ENCODE results near the gene UBE2E3.

The UBE2E3 gene

DNA sequence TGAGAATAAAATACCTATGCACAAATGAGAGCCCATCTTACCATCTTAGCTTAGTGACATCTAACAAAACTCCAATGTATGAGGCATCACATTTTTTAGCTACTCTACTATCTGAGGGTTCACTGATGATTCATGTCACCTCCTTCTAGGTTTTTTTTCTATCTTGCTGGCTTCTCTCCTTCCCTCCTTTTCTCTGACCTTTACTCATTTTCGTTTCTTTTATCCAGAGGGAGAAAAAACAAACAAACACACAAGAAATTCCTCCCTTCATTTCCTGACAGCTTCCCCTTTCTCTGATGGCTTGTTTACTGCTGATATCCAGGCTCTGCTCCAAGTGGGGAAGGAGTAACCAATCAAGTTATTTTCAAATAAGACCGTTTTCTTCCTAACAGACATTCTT, 115.1 kb downstream of the UBE2E3 start:
- Histone ChIP-seq H3K4me1 (ENCODE audit: control insufficient read depth, low read depth, low read length) (no peaks in the 10 kb centered on the region), H3K27me3 (ENCODE audit: control insufficient read depth, insufficient read depth, low read length) (no peaks in the 10 kb centered on the region), H3K27ac (ENCODE audit: low read length) (no peak overlapping the region), H3K36me3 (ENCODE audit: control insufficient read depth, low read depth, low read length) (no peaks in the 10 kb centered on the region), H3K9ac (ENCODE audit: low read length) (no peak overlapping the region), H3K4me3 (ENCODE audit: low read length) (no peak overlapping the region), H3K9me3 (ENCODE audit: control insufficient read depth, low read depth, low read length) (no peaks in the 10 kb centered on the region)

- Histone ChIP-seq H3K4me1 (ENCODE audit: control insufficient read depth, low read depth, low read length) (peaks cover 19% of the 10 kb centered on the region), H3K9ac (ENCODE audit: low read length) (no peak overlapping the region), H3K4me3 (ENCODE audit: low read length) (no peak overlapping the region), H3K27ac (ENCODE audit: low read length) (no peak overlapping the region), H3K27me3 (ENCODE audit: control insufficient read depth, insufficient read depth, low read length) (no peaks in the 10 kb centered on the region), H3K9me3 (ENCODE audit: control insufficient read depth, low read depth, low read length) (no peaks in the 10 kb centered on the region), H3K36me3 (ENCODE audit: control insufficient read depth, low read depth, low read length) (no peaks in the 10 kb centered on the region)
Measured at GRCh38 chr2:181103659-181104058, 123.3 kb downstream of the UBE2E3 start.

DNA sequence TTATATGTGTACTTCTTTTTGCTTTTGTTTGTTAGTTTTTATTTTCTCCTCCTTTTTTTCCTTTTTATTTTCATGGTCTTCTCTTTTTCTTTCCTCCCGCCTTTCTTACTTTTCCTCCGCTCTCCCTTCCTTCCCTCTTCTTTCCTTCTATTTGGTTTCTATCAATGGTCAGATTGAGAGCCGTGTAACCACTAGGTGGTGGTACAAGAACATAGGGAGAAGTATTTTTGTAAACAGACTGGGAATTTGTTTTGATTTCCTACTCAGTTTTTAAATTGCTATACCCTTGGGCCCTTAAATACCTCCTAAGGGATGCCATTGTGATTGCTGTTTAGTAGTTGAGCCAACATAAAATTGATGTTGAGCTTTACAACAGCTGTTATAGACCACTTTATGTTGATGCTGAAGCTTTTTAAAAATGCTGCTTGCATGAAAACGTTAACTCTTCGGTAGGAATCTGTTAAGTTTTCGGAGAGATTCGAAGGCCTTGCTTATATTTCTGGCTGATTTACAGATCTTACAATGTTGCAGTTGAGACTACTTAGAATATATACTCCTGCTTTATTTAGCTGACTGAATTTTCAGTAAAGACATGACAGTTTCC, 124.2 kb downstream of the UBE2E3 start:
- Histone ChIP-seq H3K4me1 (ENCODE audit: control insufficient read depth, low read depth, low read length) (peaks cover 19% of the 10 kb centered on the region), H3K9me3 (ENCODE audit: control insufficient read depth, low read depth, low read length) (no peaks in the 10 kb centered on the region), H3K27me3 (ENCODE audit: control insufficient read depth, insufficient read depth, low read length) (no peaks in the 10 kb centered on the region), H3K4me3 (ENCODE audit: low read length) (no peak overlapping the region), H3K27ac (ENCODE audit: low read length) (no peak overlapping the region), H3K9ac (ENCODE audit: low read length) (no peak overlapping the region), H3K36me3 (ENCODE audit: control insufficient read depth, low read depth, low read length) (no peaks in the 10 kb centered on the region)

GRCh38 chr2:181105562-181105961, 125.2 kb downstream of the UBE2E3 start:
- Histone ChIP-seq H3K9ac (ENCODE audit: low read length) (no peak overlapping the region), H3K4me3 (ENCODE audit: low read length) (no peak overlapping the region), H3K27me3 (ENCODE audit: control insufficient read depth, insufficient read depth, low read length) (no peaks in the 10 kb centered on the region), H3K27ac (ENCODE audit: low read length) (no peak overlapping the region), H3K36me3 (ENCODE audit: control insufficient read depth, low read depth, low read length) (no peaks in the 10 kb centered on the region), H3K4me1 (ENCODE audit: control insufficient read depth, low read depth, low read length) (peaks cover 19% of the 10 kb centered on the region), H3K9me3 (ENCODE audit: control insufficient read depth, low read depth, low read length) (no peaks in the 10 kb centered on the region)

- Histone ChIP-seq H3K27me3 (ENCODE audit: control insufficient read depth, insufficient read depth, low read length) (no peaks in the 10 kb centered on the region), H3K9me3 (ENCODE audit: control insufficient read depth, low read depth, low read length) (no peaks in the 10 kb centered on the region), H3K27ac (ENCODE audit: low read length) (no peak overlapping the region), H3K4me1 (ENCODE audit: control insufficient read depth, low read depth, low read length) (peaks cover 19% of the 10 kb centered on the region), H3K4me3 (ENCODE audit: low read length) (no peak overlapping the region), H3K36me3 (ENCODE audit: control insufficient read depth, low read depth, low read length) (no peaks in the 10 kb centered on the region), H3K9ac (ENCODE audit: low read length) (no peak overlapping the region)
Measured at GRCh38 chr2:181106229-181106628, 125.8 kb downstream of the UBE2E3 start.

- peaks cover 19% of the 10 kb centered on the region for H3K4me1 ChIP-seq (ENCODE audit: control insufficient read depth, low read depth, low read length)
- H3K9me3 ChIP-seq (ENCODE audit: control insufficient read depth, low read depth, low read length) = no peaks in the 10 kb centered on the region
- H3K4me3 ChIP-seq (ENCODE audit: low read length) = no peak overlapping the region
- no peaks in the 10 kb centered on the region for H3K36me3 ChIP-seq (ENCODE audit: control insufficient read depth, low read depth, low read length)
- H3K27me3 ChIP-seq (ENCODE audit: control insufficient read depth, insufficient read depth, low read length) = no peaks in the 10 kb centered on the region
- no peak overlapping the region for H3K27ac ChIP-seq (ENCODE audit: low read length)
- H3K9ac ChIP-seq (ENCODE audit: low read length) = no peak overlapping the region
Measured at GRCh38 chr2:181106789-181107627, 126.6 kb downstream of the UBE2E3 start.

DNA sequence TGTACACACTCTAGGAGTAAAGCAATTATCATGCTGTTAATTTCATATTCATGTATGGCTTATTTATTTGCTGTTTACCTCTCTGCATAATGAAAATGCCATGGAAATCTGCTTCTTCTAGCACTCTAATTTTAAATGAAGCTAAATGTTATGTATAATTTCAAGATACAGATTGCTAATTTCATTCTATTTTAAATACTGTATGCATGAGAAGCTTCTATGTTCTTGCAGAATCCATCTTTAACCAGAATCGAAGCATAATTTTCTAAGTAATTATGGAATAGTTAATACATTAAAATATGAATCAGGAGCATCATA, 127.2 kb downstream of the UBE2E3 start:
- no peak overlapping the region for H3K27ac ChIP-seq (ENCODE audit: low read length)
- peaks cover 19% of the 10 kb centered on the region for H3K4me1 ChIP-seq (ENCODE audit: control insufficient read depth, low read depth, low read length)
- H3K4me3 ChIP-seq (ENCODE audit: low read length) = no peak overlapping the region
- no peaks in the 10 kb centered on the region for H3K9me3 ChIP-seq (ENCODE audit: control insufficient read depth, low read depth, low read length)
- H3K36me3 ChIP-seq (ENCODE audit: control insufficient read depth, low read depth, low read length) = no peaks in the 10 kb centered on the region
- no peaks in the 10 kb centered on the region for H3K27me3 ChIP-seq (ENCODE audit: control insufficient read depth, insufficient read depth, low read length)
- H3K9ac ChIP-seq (ENCODE audit: low read length) = no peak overlapping the region

DNA sequence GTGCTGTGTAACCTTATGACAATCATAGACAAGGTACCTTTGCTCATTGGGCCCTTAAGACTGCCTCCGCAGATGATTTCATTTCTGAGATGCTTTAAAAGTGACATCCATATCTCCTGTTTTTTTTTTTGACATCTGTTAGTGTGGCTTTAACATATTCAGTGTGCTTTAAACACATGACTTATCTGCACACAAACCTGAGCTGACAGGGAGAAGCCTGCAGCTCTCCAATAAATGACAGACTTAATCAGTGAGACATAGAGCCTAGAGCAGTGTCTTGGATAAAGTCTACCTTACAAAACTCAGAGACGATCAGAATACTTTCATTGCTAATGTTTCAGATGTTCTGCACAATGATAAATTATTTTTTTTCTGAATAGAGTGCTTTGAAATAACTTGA, 130.7 kb downstream of the UBE2E3 start:
- Histone ChIP-seq H3K4me1 (ENCODE audit: control insufficient read depth, low read depth, low read length) (peaks cover 14% of the 10 kb centered on the region), H3K4me3 (ENCODE audit: low read length) (no peak overlapping the region), H3K9me3 (ENCODE audit: control insufficient read depth, low read depth, low read length) (no peaks in the 10 kb centered on the region), H3K9ac (ENCODE audit: low read length) (no peak overlapping the region), H3K36me3 (ENCODE audit: control insufficient read depth, low read depth, low read length) (no peaks in the 10 kb centered on the region), H3K27me3 (ENCODE audit: control insufficient read depth, insufficient read depth, low read length) (no peaks in the 10 kb centered on the region), H3K27ac (ENCODE audit: low read length) (no peak overlapping the region)

GRCh38 chr2:181112916-181113315, 132.5 kb downstream of the UBE2E3 start:
- no peaks in the 10 kb centered on the region for H3K27me3 ChIP-seq (ENCODE audit: control insufficient read depth, insufficient read depth, low read length)
- no peak overlapping the region for H3K9ac ChIP-seq (ENCODE audit: low read length)
- no peaks in the 10 kb centered on the region for H3K4me1 ChIP-seq (ENCODE audit: control insufficient read depth, low read depth, low read length)
- no peak overlapping the region for H3K4me3 ChIP-seq (ENCODE audit: low read length)
- H3K27ac ChIP-seq (ENCODE audit: low read length) = no peak overlapping the region
- no peaks in the 10 kb centered on the region for H3K36me3 ChIP-seq (ENCODE audit: control insufficient read depth, low read depth, low read length)
- no peaks in the 10 kb centered on the region for H3K9me3 ChIP-seq (ENCODE audit: control insufficient read depth, low read depth, low read length)

Data from iPS-18a (cell line).